HT1080 (cell line): ENCODE data around the gene NPIPA3. TPM values are rescaled to one million over a fixed set of nuclear protein-coding genes. Genes with fewer than 3 reads are reported as not detected.
"Not testable (repeated sequence)": the region's sequence is repeated elsewhere in the genome, so short reads cannot be mapped to it uniquely, and the experiment has no call there.

Source experiments
- DNase-seq: peaks from one replicate; pipeline ENCODE4 v3.0.0-alpha.2; 2015; ENCODE audit warnings: low read depth
- total RNA-seq: library from RNA; depleted of rRNA; stranded (reverse); fragments of >200 nt; shearing (Covaris generic); gene quantifications from 2 replicates; pipeline ENCODE4 v1.2.3, GENCODE V29; 2014; rRNA removed

Gene NPIPA3
- total RNA-seq, 1 experiment from 2014 or later, result 0.82 TPM

- DNase-seq, result not testable (repeated sequence)
These were observed 38.6 kb downstream of the NPIPA3 start for GRCh38 chr16:14741794-14742193.

DNA sequence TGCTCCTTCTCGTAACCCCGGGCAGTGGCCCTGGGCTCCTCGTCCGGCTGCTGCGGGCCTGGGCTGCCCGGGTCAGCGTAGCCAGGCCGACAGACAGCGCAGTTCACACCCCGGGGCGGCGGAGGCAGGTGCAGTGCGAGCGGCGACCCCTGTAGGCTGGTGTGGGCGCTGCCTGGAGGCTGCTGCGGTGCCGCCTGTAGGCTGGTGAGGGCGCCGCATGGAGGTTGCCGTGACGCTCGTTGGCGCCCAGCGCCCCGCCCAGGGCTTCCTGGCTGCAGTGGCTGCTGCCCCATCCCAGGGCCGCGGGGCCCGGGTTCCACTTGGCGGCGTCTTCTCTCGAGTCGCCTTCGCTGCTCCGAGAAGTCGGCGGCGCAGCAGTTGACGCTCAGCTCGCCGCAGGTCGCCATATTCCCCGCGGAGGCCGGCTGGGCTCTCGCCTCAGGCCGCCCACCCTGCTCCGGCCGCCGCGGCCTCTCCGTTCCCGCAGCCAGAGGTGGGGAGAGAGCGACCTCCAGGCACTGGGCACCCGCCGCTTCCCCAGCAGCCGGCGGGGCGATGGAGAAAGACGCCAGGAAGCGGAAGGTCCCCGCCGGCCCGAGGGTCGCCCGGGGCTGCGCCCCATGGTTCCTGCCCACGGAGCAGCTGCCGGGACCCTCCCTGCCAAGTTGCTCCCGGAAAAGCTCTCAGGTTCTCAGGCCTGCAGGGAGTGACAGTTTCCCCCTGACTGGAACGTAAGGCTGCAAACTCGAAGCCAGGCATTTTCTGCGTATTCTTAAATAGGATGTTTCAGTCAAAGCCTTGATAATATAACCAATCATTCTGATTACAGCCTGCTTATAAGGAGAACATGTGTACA is 39.3 kb downstream of the NPIPA3 start, which contains the start of gene NPIPA2:
Gene NPIPA2 (plus strand): TSS at position 261 of the 856 bp plus-strand sequence. CDS start 5,533 bp downstream, outside the sequence.
- not testable (repeated sequence) for DNase-seq

DNA sequence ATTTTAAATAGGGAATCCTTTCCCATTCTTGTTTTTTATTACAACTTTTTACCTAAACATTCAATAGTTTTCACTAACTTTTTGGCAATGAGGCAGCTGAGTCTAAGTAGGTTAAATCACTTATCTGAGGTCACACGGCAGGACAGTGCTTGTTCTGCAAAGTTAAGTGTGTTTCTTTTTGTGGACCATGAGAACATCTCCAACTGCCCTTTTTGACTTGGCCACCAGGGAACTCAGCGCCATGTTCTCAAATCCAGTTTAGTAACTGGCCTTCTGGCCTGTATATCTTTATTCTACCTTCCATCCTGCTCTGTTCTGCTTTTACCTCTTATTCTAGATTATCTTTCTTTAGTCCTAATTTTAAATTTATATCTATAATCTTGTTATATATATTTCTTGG is 70.4 kb downstream of the NPIPA3 start:
- DNase-seq, result not testable (repeated sequence)

DNA sequence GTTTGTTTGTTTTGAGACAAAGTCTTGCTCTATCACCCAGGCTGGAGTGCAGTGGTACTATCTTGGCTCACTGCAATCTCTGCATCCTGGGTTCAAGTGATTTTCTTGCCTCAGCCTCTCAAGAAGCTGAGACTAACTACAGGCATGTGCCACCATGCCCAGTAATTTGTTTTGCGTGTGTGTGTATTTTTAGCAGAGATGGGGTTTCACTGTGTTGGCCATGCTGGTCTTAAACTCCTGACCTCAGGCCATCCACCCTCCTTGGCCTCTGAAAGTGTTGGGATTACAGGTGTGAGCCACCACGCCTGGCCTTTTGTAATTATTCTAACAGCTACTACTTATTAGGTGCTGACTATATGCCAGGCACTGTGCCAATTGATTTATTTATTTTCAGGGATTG is 72.4 kb downstream of the NPIPA3 start:
- DNase-seq, result not testable (repeated sequence)

Other genes starting within 250 kb of the NPIPA3 start
- gene PARN, start 73.2 kb upstream of the NPIPA3 start, total RNA-seq, result 30.9 and 32.1 TPM in 2 replicates
- 83.2 and 92.3 TPM in 2 replicates for gene BFAR, start 70.5 kb upstream of the NPIPA3 start, total RNA-seq
- not detected in 2 replicates for gene PLA2G10, start 9.1 kb upstream of the NPIPA3 start, total RNA-seq
- gene NPIPA2, start 39.1 kb downstream of the NPIPA3 start, total RNA-seq, result not detected in 2 replicates
- 72.5 and 85.5 TPM in 2 replicates for gene NOMO1, start 130.3 kb downstream of the NPIPA3 start, total RNA-seq
- gene NPIPA1, start 234.0 kb downstream of the NPIPA3 start, total RNA-seq, result 16.3 and 17.8 TPM in 2 replicates